Stimulated activated CD8-positive, alpha-beta memory T cell treated with anti-CD3 and anti-CD28 coated beads, Interleukin-4, amount 100 ng/mL, for 48 hours (primary cell): ENCODE results near the gene KCNIP3.
A peak's percentile ranks its signal among the peaks of the same experiment; 100 is the strongest.
"Not testable (repeated sequence)": the region's sequence is repeated elsewhere in the genome, so short reads cannot be mapped to it uniquely, and the experiment has no call there.

Experiments
- DNase-seq: peaks from one replicate; pipeline ENCODE4 v3.0.0-alpha.2; 2020

KCNIP3 gene

GRCh38 chr2:95296880-95297487 is at the start of gene KCNIP3:
Gene KCNIP3, plus strand, starts transcription at chr2:95297347. Its CDS starts 92 bp downstream, at chr2:95297439.
- no peak for DNase-seq

GRCh38 chr2:95258271-95258670 is 38.9 kb upstream of the KCNIP3 start:
- DNase-seq = no peak

GRCh38 chr2:95260028-95261023 is 36.8 kb upstream of the KCNIP3 start:
- no peak for DNase-seq

GRCh38 chr2:95261602-95262001 is 35.5 kb upstream of the KCNIP3 start:
- no peak for DNase-seq

GRCh38 chr2:95262896-95263542 is 34.1 kb upstream of the KCNIP3 start:
- DNase-seq = no peak

- no peak for DNase-seq
Observed at GRCh38 chr2:95264624-95265023, 32.5 kb upstream of the KCNIP3 start.

- peak; percentile 7 for DNase-seq
Observed at GRCh38 chr2:95265182-95265581, 32.0 kb upstream of the KCNIP3 start.

GRCh38 chr2:95266781-95267430 is 30.2 kb upstream of the KCNIP3 start:
- DNase-seq = peak; percentile 1

- DNase-seq = peak; percentile 1
Observed at GRCh38 chr2:95267458-95268210, 29.5 kb upstream of the KCNIP3 start.

GRCh38 chr2:95268211-95269035 is 28.7 kb upstream of the KCNIP3 start:
- DNase-seq = peak; percentile 10

- DNase-seq = peak; percentile 9
Observed at GRCh38 chr2:95269036-95269680, 28.0 kb upstream of the KCNIP3 start.

GRCh38 chr2:95269745-95270144 is 27.4 kb upstream of the KCNIP3 start:
- not testable (repeated sequence) for DNase-seq

GRCh38 chr2:95270541-95271081 is 26.5 kb upstream of the KCNIP3 start:
- DNase-seq = peak; percentile 14

GRCh38 chr2:95271381-95271971 is 25.7 kb upstream of the KCNIP3 start:
- DNase-seq = peak; percentile 8

GRCh38 chr2:95272299-95272751 is 24.8 kb upstream of the KCNIP3 start:
- peak; percentile 10 for DNase-seq

GRCh38 chr2:95272781-95273180 is 24.4 kb upstream of the KCNIP3 start:
- no peak for DNase-seq

- DNase-seq = no peak
Observed at GRCh38 chr2:95273566-95274290, 23.4 kb upstream of the KCNIP3 start.

- no peak for DNase-seq
Observed at GRCh38 chr2:95274291-95275150, 22.6 kb upstream of the KCNIP3 start, which contains the start of gene PROM2. Gene PROM2, plus strand, starts transcription at chr2:95274449. Its CDS starts 137 bp downstream, at chr2:95274586.
